Spleen (tissue), 11 donors: Measurements from ENCODE around the gene SERAC1. TPM values are rescaled to one million over a fixed set of nuclear protein-coding genes. Genes with fewer than 3 reads are reported as not detected.

Experiments
- DNase-seq: peaks from one replicate; pipeline ENCODE4 v3.0.0-alpha.2; 2020
- H3K27ac ChIP-seq, 8 donors: fragments of 200-600 bp; sonication (generic) in 7 of 8; 1 replicate in 4 of 8; 2 replicates in 4 of 8; pipeline versions ENCODE4 v1.5.0 to v1.8.0; 2016 to 2021; ENCODE audit warnings: inconsistent platforms in 4 of 8, mild to moderate bottlenecking in 4 of 8, moderate library complexity in 1 of 8
- H3K27me3 ChIP-seq, 7 donors: fragments of 200-600 bp; sonication (generic) in 6 of 7; replicated peaks in 1 of 7; 1 replicate in 4 of 7; 2 replicates in 3 of 7; pipeline versions ENCODE4 v1.5.0 to v1.8.0; 2016 to 2021; ENCODE audit warnings: inconsistent platforms in 3 of 7, mild to moderate bottlenecking in 1 of 7
- H3K36me3 ChIP-seq, 6 donors: fragments of 200-600 bp; sonication (generic) in 5 of 6; 1 replicate in 4 of 6; 2 replicates in 2 of 6; pipeline versions ENCODE4 v1.5.0 to v1.8.0; 2016 to 2021; ENCODE audit warnings: inconsistent platforms in 2 of 6
- H3K4me1 ChIP-seq, 6 donors: fragments of 200-600 bp; sonication (generic) in 5 of 6; 1 replicate in 3 of 6; 2 replicates in 3 of 6; pipeline versions ENCODE4 v1.5.0 to v1.8.0; 2016 to 2021; ENCODE audit warnings: inconsistent platforms in 3 of 6
- H3K4me3 ChIP-seq, 8 donors: fragments of 200-600 bp; sonication (generic) in 7 of 8; 1 replicate in 4 of 8; 2 replicates in 4 of 8; pipeline versions ENCODE4 v1.5.0 to v1.8.0; 2016 to 2021; ENCODE audit warnings: inconsistent platforms in 4 of 8, mild to moderate bottlenecking in 4 of 8, moderate library complexity in 2 of 8
- H3K9me3 ChIP-seq, 8 donors: fragments of 200-600 bp; sonication (generic) in 7 of 8; 1 replicate in 4 of 8; 2 replicates in 4 of 8; pipeline versions ENCODE4 v1.5.0 to v1.8.0; 2016 to 2021; ENCODE audit warnings: inconsistent platforms in 4 of 8
- CTCF ChIP-seq, 11 experiments: fragments of 200-600 bp in 7 of 11; fragments of 450-650 bp in 4 of 11; sonication (generic) in 4 of 11; IDR thresholded peaks in 8 of 11; conservative IDR thresholded peaks in 3 of 11; 1 replicate in 7 of 11; 2 replicates in 4 of 11; pipeline versions ENCODE4 v1.4.0 to v1.8.0; 2016 to 2021; ENCODE audit warnings: antibody characterized with exemption in 11 of 11, inconsistent platforms in 4 of 11, mild to moderate bottlenecking in 1 of 11
- POLR2A ChIP-seq, 3 donors: fragments of 450-650 bp; IDR thresholded peaks; one replicate each; pipeline ENCODE4 v1.5.1; 2017; ENCODE audit warnings: antibody characterized with exemption in 3 of 3, mild to moderate bottlenecking in 1 of 3
- POLR2AphosphoS5 ChIP-seq, 3 donors: sonication (generic); formaldehyde crosslinking; IDR thresholded peaks; one replicate each; pipeline ENCODE4 v1.5.1; 2017; ENCODE audit warnings: antibody characterized with exemption in 3 of 3
- WGBS, 5 donors: extraction: QIAGEN DNeasy Blood & Tissue Kit in 3 of 5; methylation state at CpG; one replicate each; pipeline versions ENCODE4 v1.1.5 to v1.1.7; 2013 to 2018; 5-methylcytosine and 5-hydroxymethylcytosine counted together
- intact Hi-C: fragments of 100-400 bp; cut with DNase I; formaldehyde crosslinking; loops from one replicate; pipeline ENCODE4 v1.15.0; 2023; ENCODE audit warnings: low total_unique reads
- polyA plus RNA-seq, 3 donors: library from polyadenylated mRNA; stranded (reverse); fragments of 200-250 nt; gene quantifications; one replicate each; pipeline ENCODE4 v1.2.1, GENCODE V29; 2013
- total RNA-seq, 7 donors: library from RNA; depleted of rRNA in 3 of 7; stranded (reverse); fragments of >200 nt in 3 of 7; fragmentation: NEBNext Ultra II Directional in 4 of 7; extraction: Animal tissue kit (Norgen Biotek cat#: 25700) in 4 of 7; gene quantifications; one replicate each; pipeline versions ENCODE4 v1.1.0 to v1.2.1, GENCODE V29; 2016 to 2021
- donor health status: healthy with polysubstance abuse.
- donor health status: DM: no; HTN: no; CAD: no; lungs with moderate emphysema.
- donor health status: DM: no; HTN: no; CAD: no.
- donor health status: Bipolar disorder and iron deficiency.
- donor health status: healthy.
- donor health status: DM: no; HTN: no; CAD: no.
- donor health status: DM: yes; HTN: yes; CAD: no.

The SERAC1 gene
- total and polyA plus RNA-seq, 10 donors, result 1.6 to 12.3 (median 5.7) TPM

DNA sequence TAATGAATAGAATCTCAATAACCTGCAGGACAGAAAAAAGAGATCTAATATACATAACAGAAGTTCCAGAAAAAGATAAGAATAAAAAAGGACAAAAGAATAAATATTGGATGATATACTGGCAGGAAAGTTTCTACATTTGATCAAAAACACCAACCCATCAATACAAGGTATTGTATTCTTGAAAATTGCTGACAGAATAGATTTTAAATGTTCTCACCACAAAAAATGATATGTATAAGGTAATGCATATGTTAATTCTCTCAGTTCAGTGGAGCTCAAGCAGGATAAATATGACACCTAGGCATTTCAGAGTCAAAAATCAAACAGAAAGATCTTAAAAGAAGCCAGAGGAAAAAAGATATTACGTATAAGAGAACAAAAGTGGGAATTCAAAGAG lies 43.8 kb downstream of the SERAC1 start:
- no peaks in the 10 kb centered on the region for H3K9me3 ChIP-seq
- WGBS, 5 donors, result 81 to 98% (median 95%) methylated on average over 1 of the region's 1 CpG
- intact Hi-C loops, result no loop called here
- no peak for TF ChIP-seq POLR2AphosphoS5 (IDR thresholded peaks at IDR 0.05)
- TF ChIP-seq POLR2A (IDR thresholded peaks at IDR 0.05), result no peak
- no peak for TF ChIP-seq CTCF (IDR thresholded peaks at IDR 0.05 in 8 of 11, conservative IDR thresholded peaks at IDR 0.05 in 3 of 11)
- H3K36me3 ChIP-seq, result peaks cover 0 to 78% (median 0%) of the 10 kb centered on the region in 6 donors
- no peak overlapping the region for H3K4me3 ChIP-seq
- no peaks in the 10 kb centered on the region for H3K27me3 ChIP-seq
- H3K27ac ChIP-seq, result no peak overlapping the region
- no peak for DNase-seq
- H3K4me1 ChIP-seq, result no peaks in the 10 kb centered on the region

DNA sequence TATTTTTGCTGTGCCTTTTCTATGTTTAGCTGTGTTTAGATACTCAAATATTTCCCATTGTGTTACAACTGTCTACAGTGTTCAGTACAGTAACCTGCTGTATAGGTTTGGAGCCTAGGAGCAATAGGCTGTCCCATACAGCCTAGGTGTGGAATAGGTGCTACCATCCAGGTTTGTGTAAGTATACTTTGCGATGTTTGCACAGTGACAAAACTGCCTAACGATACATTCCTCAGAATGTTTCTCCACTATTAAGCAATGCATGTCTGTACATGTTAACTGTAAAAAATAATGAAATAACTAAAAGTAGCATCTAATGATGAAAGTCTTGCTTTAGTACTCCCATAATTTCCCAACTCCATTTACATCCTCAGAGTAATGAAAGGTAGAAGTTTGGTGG lies 46.0 kb downstream of the SERAC1 start:
- Histone ChIP-seq H3K4me3 (no peak overlapping the region), H3K9me3 (no peaks in the 10 kb centered on the region), H3K27me3 (no peaks in the 10 kb centered on the region), H3K27ac (no peak overlapping the region), H3K4me1 (no peaks in the 10 kb centered on the region), H3K36me3 (peaks cover 0 to 90% (median 0%) of the 10 kb centered on the region in 6 donors)
- intact Hi-C loops, result no loop called here
- 62 to 91% (median 85%) methylated on average over 2 of the region's 2 CpGs for WGBS, 5 donors
- DNase-seq, result no peak
- TF ChIP-seq POLR2A (IDR thresholded peaks at IDR 0.05), result no peak
- no peak for TF ChIP-seq CTCF (IDR thresholded peaks at IDR 0.05 in 8 of 11, conservative IDR thresholded peaks at IDR 0.05 in 3 of 11)
- no peak for TF ChIP-seq POLR2AphosphoS5 (IDR thresholded peaks at IDR 0.05)

DNA sequence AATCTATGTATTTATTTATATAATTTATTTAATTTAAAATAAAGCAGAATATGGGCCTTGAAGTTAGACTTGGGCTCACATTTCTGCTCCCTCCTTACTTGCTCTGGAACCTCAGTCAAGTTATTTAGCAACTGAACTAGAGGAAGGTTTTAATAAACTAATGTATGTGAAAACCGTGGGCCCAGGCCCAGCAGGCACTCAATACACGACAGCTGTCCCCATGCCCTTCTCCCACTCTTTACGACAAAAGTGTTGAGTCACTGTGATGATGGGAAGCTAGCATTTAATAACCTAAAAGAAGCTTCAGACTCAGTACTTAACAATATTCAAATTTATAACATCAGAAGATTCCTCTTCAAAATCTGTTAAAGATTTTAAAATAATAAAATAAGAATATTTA lies 46.7 kb downstream of the SERAC1 start:
- Histone ChIP-seq H3K27ac (no peak overlapping the region), H3K9me3 (no peaks in the 10 kb centered on the region), H3K4me3 (no peak overlapping the region), H3K4me1 (no peaks in the 10 kb centered on the region), H3K36me3 (peaks cover 0 to 89% (median 0%) of the 10 kb centered on the region in 6 donors), H3K27me3 (no peaks in the 10 kb centered on the region)
- 59 to 81% (median 71%) methylated on average over 3 of the region's 3 CpGs for WGBS, 5 donors
- TF ChIP-seq CTCF (IDR thresholded peaks at IDR 0.05 in 8 of 11, conservative IDR thresholded peaks at IDR 0.05 in 3 of 11) (no peak), POLR2AphosphoS5 (IDR thresholded peaks at IDR 0.05) (no peak), POLR2A (IDR thresholded peaks at IDR 0.05) (no peak)
- DNase-seq, result no peak
- intact Hi-C loops, result no loop called here

DNA sequence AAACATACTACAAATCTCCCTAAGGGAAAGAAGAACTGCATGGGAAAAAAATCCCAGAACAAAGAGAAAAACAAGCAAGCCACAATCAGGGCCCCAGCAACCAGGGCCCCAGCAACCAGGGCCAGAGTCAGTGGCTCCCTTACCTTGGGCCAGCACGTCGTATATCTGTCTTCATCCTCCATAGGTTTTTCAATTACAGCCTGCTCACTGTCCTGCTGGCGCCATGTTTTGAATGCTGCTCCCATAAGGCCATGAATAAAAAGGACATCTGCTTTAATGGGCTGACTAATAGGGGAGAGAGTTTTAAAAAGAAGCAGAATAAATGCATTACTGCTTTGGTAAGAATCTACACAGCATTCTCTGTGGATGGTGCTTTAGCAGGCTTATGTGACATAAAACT lies 49.2 kb downstream of the SERAC1 start:
- Histone ChIP-seq H3K27ac (no peak overlapping the region), H3K4me3 (no peak overlapping the region), H3K9me3 (no peaks in the 10 kb centered on the region), H3K36me3 (peaks cover 0 to 90% (median 6%) of the 10 kb centered on the region in 6 donors), H3K27me3 (no peaks in the 10 kb centered on the region), H3K4me1 (no peaks in the 10 kb centered on the region)
- DNase-seq, result no peak
- TF ChIP-seq POLR2AphosphoS5 (IDR thresholded peaks at IDR 0.05) (no peak), POLR2A (IDR thresholded peaks at IDR 0.05) (no peak), CTCF (IDR thresholded peaks at IDR 0.05 in 8 of 11, conservative IDR thresholded peaks at IDR 0.05 in 3 of 11) (no peak)
- intact Hi-C loops, result no loop called here
- WGBS, 5 donors, result 95 to 99% (median 95%) methylated on average over 3 of the region's 3 CpGs
